ENCODE measurements around the gene IFITM2. TPM values are rescaled to one million over a fixed set of nuclear protein-coding genes. Genes with fewer than 3 reads are reported as not detected.

Gene IFITM2
- 63.3 and 122 TPM in 2 replicates for total RNA-seq

DNA sequence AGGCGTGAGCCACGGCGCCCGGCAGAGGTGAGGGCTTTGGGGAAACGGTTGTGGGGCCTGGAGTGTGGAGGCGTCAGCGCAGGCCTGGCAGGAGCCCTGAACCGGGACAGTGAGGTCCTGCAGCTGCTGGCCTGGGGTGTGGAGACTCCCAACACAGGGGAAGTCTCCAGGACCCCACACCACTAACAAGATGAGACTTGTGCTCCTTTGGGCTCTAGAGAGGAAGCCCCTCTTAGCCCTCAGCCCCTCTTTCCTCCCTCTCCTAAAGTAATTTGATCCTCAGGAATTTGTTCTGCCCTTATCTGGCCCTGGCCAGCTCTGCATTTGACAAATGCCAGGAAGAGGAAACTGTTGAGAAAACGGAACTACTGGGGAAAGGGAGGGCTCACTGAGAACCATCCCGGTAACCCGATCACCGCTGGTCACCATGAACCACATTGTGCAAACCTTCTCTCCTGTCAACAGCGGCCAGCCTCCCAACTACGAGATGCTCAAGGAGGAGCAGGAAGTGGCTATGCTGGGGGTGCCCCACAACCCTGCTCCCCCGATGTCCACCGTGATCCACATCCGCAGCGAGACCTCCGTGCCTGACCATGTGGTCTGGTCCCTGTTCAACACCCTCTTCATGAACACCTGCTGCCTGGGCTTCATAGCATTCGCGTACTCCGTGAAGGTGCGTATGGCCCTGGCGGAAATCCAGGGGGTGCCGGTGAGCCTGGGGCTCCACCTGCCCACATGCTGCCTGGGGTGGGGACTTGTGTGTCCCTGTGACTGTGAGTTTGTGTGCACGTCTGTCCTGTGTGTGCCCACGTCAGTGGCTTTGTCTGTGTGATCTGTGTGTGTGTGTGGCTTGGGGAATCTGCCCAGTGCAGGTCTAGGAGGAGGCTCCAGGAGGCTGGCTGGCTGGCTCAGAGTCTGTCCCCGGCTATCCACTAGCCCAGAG is at the start of gene IFITM2:
Gene IFITM2, plus strand, starts transcription at position 51 of the 943 bp plus-strand sequence. Its CDS starts 377 bp downstream, at position 428.

DNA sequence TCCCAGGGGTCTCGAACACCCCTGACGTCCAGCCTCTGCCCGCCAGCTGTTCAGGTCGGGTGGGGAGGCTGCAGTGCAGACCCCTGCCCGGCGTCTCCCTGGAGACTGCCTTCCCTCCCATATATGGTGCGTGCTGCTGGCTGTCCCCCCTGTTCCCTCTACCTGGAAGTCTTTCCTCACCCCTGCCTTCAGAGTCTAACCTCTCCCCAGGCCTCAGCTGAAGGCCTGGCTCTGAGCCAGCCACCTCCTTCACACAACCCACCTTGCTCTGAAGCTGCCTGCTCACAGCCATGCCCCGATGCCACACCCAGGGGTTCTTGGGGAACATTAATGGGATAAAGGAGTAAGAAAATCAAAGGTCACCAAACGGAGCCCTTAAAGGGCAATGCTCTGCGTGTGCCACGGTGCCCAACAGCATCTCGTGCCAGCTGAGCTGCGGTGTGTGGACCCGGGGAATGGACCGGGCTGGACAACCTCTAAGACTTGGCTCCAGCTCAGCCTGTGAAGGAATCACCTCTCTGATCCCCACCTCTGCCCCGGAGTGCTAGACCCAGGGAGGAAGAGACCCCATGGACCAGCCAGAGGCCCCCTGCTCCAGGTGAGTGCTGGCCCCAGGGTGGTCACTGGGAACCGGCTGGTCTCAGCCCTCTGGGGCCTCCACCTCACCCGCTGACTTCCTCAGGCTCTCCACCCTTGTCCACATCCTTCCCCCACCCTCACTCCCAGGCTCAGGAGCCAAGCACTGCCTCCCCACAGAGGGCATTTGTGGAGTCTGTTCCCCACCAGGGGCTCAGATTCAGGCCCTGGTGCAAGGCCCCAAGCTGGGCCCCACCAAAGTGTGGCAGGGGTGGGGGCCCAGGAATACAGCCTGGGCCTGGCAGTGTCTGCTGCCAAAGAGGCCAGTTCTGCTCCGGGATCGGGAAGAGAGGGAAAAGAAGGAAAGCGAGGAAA is 29.3 kb upstream of the IFITM2 start, which contains the start of gene NLRP6:
Gene NLRP6, plus strand, starts transcription at position 407 of the 951 bp plus-strand sequence. Its CDS starts 163 bp downstream, at position 570.

GRCh38 chr11:288478-289397 is 18.9 kb upstream of the IFITM2 start, which contains the start of gene PGGHG:
TSS of gene PGGHG (plus strand) at chr11:289126. CDS start at chr11:289817, 691 bp downstream.

DNA sequence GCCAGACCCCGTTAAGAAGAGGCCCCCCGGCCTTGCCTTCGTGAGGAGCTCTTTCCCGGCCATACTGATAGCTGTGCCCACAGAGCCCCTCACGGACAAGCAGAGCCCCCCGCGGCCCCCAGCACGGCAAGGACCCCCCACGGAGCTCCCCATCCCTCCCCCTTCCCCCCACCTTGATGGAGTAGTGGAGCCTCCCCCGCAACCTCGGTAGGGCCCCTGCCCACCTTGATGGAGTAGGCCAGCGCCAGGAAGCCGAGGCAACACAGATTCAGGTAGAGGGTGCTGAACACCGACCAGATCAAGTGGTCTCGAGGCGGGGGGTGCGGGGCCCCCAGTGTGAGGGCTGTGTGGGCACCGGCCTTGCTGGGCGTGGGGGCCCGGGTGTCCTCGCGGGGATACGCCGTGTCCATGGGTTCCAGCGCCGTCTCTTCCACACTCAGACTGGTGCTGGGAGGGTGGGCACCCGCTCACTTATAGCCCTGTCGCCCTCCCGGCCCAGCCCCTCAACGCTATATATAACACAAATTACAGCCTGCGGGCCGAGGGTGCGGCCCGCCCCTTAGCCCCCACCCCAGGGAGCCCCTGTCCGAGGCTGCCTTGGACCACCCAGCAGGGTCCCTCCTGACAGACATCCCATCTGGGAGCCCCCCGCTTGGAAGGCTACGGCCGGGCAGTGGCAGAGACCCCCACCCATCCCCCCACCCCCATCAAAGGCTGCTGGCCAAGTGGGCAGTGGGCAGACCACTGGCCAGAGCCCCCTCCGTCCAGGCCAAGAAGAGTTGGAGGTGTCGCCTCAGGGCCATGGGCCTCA is 8.3 kb upstream of the IFITM2 start, which contains the start of gene IFITM5:
Gene IFITM5, minus strand, starts transcription at position 446 of the 811 bp plus-strand sequence. Its CDS starts 36 bp downstream, at position 410.

GRCh38 chr11:313787-314553 is 6.4 kb downstream of the IFITM2 start, which contains the start of gene IFITM1:
TSS of gene IFITM1 (plus strand) at chr11:314040. CDS start at chr11:314171, 131 bp downstream.

Small RNA genes within 50 kb of the gene (small RNA-seq; reads per million reads assigned to genes)
- gene AC136475.6 = not detected

Other genes with a start within 250 kb of the IFITM2 start
- gene SCGB1C1, start 114.7 kb upstream of the IFITM2 start, total RNA-seq = not detected in 2 replicates
- 22.0 and 23.9 TPM in 2 replicates for gene BET1L, start 100.4 kb upstream of the IFITM2 start, total RNA-seq
- gene RIC8A, start 100.1 kb upstream of the IFITM2 start, total RNA-seq = 103 and 136 TPM in 2 replicates
- 9.3 and 10.9 TPM in 2 replicates for gene SIRT3, start 71.5 kb upstream of the IFITM2 start, total RNA-seq
- gene PSMD13, start 70.8 kb upstream of the IFITM2 start, total RNA-seq = 97.3 and 112 TPM in 2 replicates
- gene NLRP6, start 29.4 kb upstream of the IFITM2 start, total RNA-seq = not detected in 2 replicates
- 7.0 and 11.0 TPM in 2 replicates for gene PGGHG, start 18.7 kb upstream of the IFITM2 start, total RNA-seq
- gene IFITM5, start 8.3 kb upstream of the IFITM2 start, total RNA-seq = not detected in 2 replicates
- 44.9 and 51.7 TPM in 2 replicates for gene IFITM1, start 6.2 kb downstream of the IFITM2 start, total RNA-seq
- 103 and 138 TPM in 2 replicates for gene IFITM3, start 13.0 kb downstream of the IFITM2 start, total RNA-seq
- 0.52 and 0.65 TPM in 2 replicates for gene B4GALNT4, start 61.7 kb downstream of the IFITM2 start, total RNA-seq
- 0.52 and 1.2 TPM in 2 replicates for gene PKP3, start 86.4 kb downstream of the IFITM2 start, total RNA-seq
- 14.0 and 19.3 TPM in 2 replicates for gene SIGIRR, start 107.2 kb downstream of the IFITM2 start, total RNA-seq
- gene ANO9, start 134.2 kb downstream of the IFITM2 start, total RNA-seq = not detected in 2 replicates
- gene PTDSS2, start 142.5 kb downstream of the IFITM2 start, total RNA-seq = 23.2 and 24.0 TPM in 2 replicates
- gene RNH1, start 199.4 kb downstream of the IFITM2 start, total RNA-seq = 292 and 316 TPM in 2 replicates
- 27.3 and 34.6 TPM in 2 replicates for gene HRAS, start 227.8 kb downstream of the IFITM2 start, total RNA-seq
- gene LRRC56, start 229.7 kb downstream of the IFITM2 start, total RNA-seq = 0.54 and 0.91 TPM in 2 replicates